Right lobe of liver (tissue), 6 donors: ENCODE data around the gene RUSF1. TPM values are rescaled to one million over a fixed set of nuclear protein-coding genes. Genes with fewer than 3 reads are reported as not detected.
A peak's percentile ranks its signal among the peaks of the same experiment; 100 is the strongest.
"Not testable (repeated sequence)": the region's sequence is repeated elsewhere in the genome, so short reads cannot be mapped to it uniquely, and the experiment has no call there.

Experiments
- ATAC-seq, 4 donors: fragments of 200-7000 bp; cut with Tn5 transposase; one replicate each; pipeline ENCODE4 v1.9.1; 2020; ENCODE audit warnings: mild to moderate bottlenecking in 4 of 4, moderate library complexity in 4 of 4
- DNase-seq, 3 donors: peaks; one replicate each; pipeline ENCODE4 v3.0.0-alpha.2; 2020
- H3K27ac ChIP-seq, 3 donors: fragments of 200-600 bp; one replicate each; pipeline ENCODE4 v1.8.0; 2022
- H3K27me3 ChIP-seq, 2 donors: fragments of 200-600 bp; one replicate each; pipeline ENCODE4 v1.8.0; 2022
- H3K36me3 ChIP-seq, 4 donors: fragments of 200-600 bp; sonication (generic) in 1 of 4; one replicate each; pipeline versions ENCODE4 v1.5.1 to v1.8.0; 2017 to 2022; ENCODE audit warnings: control low read depth in 1 of 4
- H3K4me1 ChIP-seq, 4 donors: fragments of 200-600 bp; sonication (generic) in 1 of 4; one replicate each; pipeline versions ENCODE4 v1.5.1 to v1.8.0; 2017 to 2022; ENCODE audit warnings: control low read depth in 1 of 4
- H3K4me3 ChIP-seq, 3 donors: fragments of 200-600 bp; one replicate each; pipeline ENCODE4 v1.8.0; 2022
- H3K9me3 ChIP-seq, 4 donors: fragments of 200-600 bp; sonication (generic) in 1 of 4; one replicate each; pipeline versions ENCODE4 v1.5.1 to v1.8.0; 2017 to 2022; ENCODE audit warnings: control low read depth in 1 of 4
- CTCF ChIP-seq, 4 donors: fragments of 200-600 bp in 3 of 4; fragments of 450-650 bp in 1 of 4; IDR thresholded peaks; one replicate each; pipeline versions ENCODE4 v1.5.1 to v1.8.0; 2016 to 2022; ENCODE audit warnings: antibody characterized with exemption in 4 of 4, mild to moderate bottlenecking in 2 of 4
- POLR2A ChIP-seq: fragments of 450-650 bp; IDR thresholded peaks from one replicate; pipeline ENCODE4 v1.6.1; 2017; ENCODE audit warnings: antibody characterized with exemption, mild to moderate bottlenecking
- WGBS: methylation state at CpG from one replicate; pipeline ENCODE4 v1.1.6; 2018; ENCODE audit warnings: low coverage, low lambda C conversion rate; ENCODE audit not compliant: insufficient coverage; ENCODE audit errors: missing lambda C conversion rate; 5-methylcytosine and 5-hydroxymethylcytosine counted together
- intact Hi-C, 2 donors: fragments of 100-400 bp; cut with DNase I; formaldehyde crosslinking; loops; one replicate each; pipeline versions ENCODE4 v1.11.2 to v1.14.1; 2022
- total RNA-seq, 6 experiments: library from RNA; depleted of rRNA in 2 of 6; stranded (reverse); fragments of >200 nt in 2 of 6; fragmentation: NEBNext Ultra II Directional in 3 of 6; extraction: Animal tissue kit (Norgen Biotek cat#: 25700) in 3 of 6; gene quantifications; one replicate each; pipeline versions ENCODE4 v1.1.0 to v1.2.4, GENCODE V29; 2016 to 2023
- donor health status: DM: no; HTN: yes; CAD: no.
- donor health status: DM: no; HTN: no; CAD: no.
- donor health status: DM: no; HTN: no; CAD: no.
- donor health status: DM: no; HTN: yes; CAD: no.
- donor health status: DM: no; HTN: yes; CAD: no.

Gene RUSF1
- total RNA-seq, 6 experiments from 2014 or later = 35.8 to 70.3 (median 54.5) TPM

GRCh38 chr16:31528523-31529107 lies 20.4 kb upstream of the RUSF1 start:
- Histone ChIP-seq H3K9me3 (no peaks in the 10 kb centered on the region), H3K36me3 (no peaks in the 10 kb centered on the region), H3K4me3 (no peak overlapping the region), H3K27ac (no peak overlapping the region), H3K4me1 (no peaks in the 10 kb centered on the region), H3K27me3 (no peaks in the 10 kb centered on the region)
- no peak for TF ChIP-seq CTCF (IDR thresholded peaks at IDR 0.05)
- TF ChIP-seq POLR2A = no peak
- intact Hi-C loops = no loop called here
- ATAC-seq = no peak
- no peak for DNase-seq
- 33% methylated on average over 11 of the region's 11 CpGs for WGBS

GRCh38 chr16:31527734-31528274 lies 19.6 kb upstream of the RUSF1 start, which contains the start of gene AHSP:
AHSP (plus strand) TSS chr16:31527900; CDS start chr16:31528140, 240 bp downstream.
- Histone ChIP-seq H3K27ac (no peak within 1 kb of the TSS), H3K27me3 (no peaks in the 10 kb centered on the region), H3K4me1 (no peaks in the 10 kb centered on the region), H3K9me3 (no peaks in the 10 kb centered on the region), H3K4me3 (no peak within 1 kb of the TSS), H3K36me3 (no peaks in the 10 kb centered on the region)
- intact Hi-C loops = no loop called here
- DNase-seq (no peak), ATAC-seq (no peak)
- no peak for TF ChIP-seq POLR2A
- TF ChIP-seq CTCF (IDR thresholded peaks at IDR 0.05) = no peak
- 37% methylated on average over 6 of the region's 6 CpGs for WGBS

- Histone ChIP-seq H3K4me3 (no peak overlapping the region), H3K4me1 (no peaks in the 10 kb centered on the region), H3K27me3 (no peaks in the 10 kb centered on the region), H3K9me3 (no peaks in the 10 kb centered on the region), H3K36me3 (no peaks in the 10 kb centered on the region), H3K27ac (no peak overlapping the region)
- DNase-seq (no peak), ATAC-seq (no peak)
- WGBS = 53% methylated on average over 2 of the region's 3 CpGs
- intact Hi-C loops = no loop called here
- no peak for TF ChIP-seq POLR2A
Observed at GRCh38 chr16:31525113-31525512, 16.9 kb upstream of the RUSF1 start.

GRCh38 chr16:31523768-31524167 lies 15.6 kb upstream of the RUSF1 start:
- H3K27ac ChIP-seq, H3K9me3 ChIP-seq, DNase-seq, H3K27me3 ChIP-seq, H3K4me1 ChIP-seq, H3K4me3 ChIP-seq, intact Hi-C loops, H3K36me3 ChIP-seq: not testable (repeated sequence)
- WGBS = no CpG with 5 or more reads among the region's 6 CpGs
- peak in 1 of 4 donors; percentile 35 for ATAC-seq

GRCh38 chr16:31522071-31522470 lies 13.9 kb upstream of the RUSF1 start:
- H3K9me3 ChIP-seq = no peaks in the 10 kb centered on the region
- intact Hi-C loops = no loop called here
- H3K27me3 ChIP-seq = no peaks in the 10 kb centered on the region
- H3K4me3 ChIP-seq = no peak overlapping the region
- ATAC-seq = no peak
- H3K27ac ChIP-seq = no peak overlapping the region
- no peaks in the 10 kb centered on the region for H3K4me1 ChIP-seq
- H3K36me3 ChIP-seq = no peaks in the 10 kb centered on the region
- TF ChIP-seq CTCF (IDR thresholded peaks at IDR 0.05) (no peak), POLR2A (no peak)
- no peak for DNase-seq
- 77% methylated on average over 4 of the region's 6 CpGs for WGBS
